GM19351 (cell line): ENCODE measurements around the gene DUSP1.

Source experiments
- ATAC-seq: cut with Tn5 transposase; IDR thresholded peaks from one replicate; pipeline ENCODE4 v1.9.1; 2021; ENCODE audit warnings: mild to moderate bottlenecking, moderate library complexity; ENCODE audit not compliant: unreplicated experiment

The DUSP1 gene

GRCh38 chr5:172745838-172746237 lies 25.2 kb downstream of the DUSP1 start:
- no peak for ATAC-seq

- ATAC-seq, result no peak
These were observed 25.6 kb downstream of the DUSP1 start for GRCh38 chr5:172745406-172745805.

GRCh38 chr5:172744123-172745104 lies 26.6 kb downstream of the DUSP1 start:
- ATAC-seq, result no peak

DNA sequence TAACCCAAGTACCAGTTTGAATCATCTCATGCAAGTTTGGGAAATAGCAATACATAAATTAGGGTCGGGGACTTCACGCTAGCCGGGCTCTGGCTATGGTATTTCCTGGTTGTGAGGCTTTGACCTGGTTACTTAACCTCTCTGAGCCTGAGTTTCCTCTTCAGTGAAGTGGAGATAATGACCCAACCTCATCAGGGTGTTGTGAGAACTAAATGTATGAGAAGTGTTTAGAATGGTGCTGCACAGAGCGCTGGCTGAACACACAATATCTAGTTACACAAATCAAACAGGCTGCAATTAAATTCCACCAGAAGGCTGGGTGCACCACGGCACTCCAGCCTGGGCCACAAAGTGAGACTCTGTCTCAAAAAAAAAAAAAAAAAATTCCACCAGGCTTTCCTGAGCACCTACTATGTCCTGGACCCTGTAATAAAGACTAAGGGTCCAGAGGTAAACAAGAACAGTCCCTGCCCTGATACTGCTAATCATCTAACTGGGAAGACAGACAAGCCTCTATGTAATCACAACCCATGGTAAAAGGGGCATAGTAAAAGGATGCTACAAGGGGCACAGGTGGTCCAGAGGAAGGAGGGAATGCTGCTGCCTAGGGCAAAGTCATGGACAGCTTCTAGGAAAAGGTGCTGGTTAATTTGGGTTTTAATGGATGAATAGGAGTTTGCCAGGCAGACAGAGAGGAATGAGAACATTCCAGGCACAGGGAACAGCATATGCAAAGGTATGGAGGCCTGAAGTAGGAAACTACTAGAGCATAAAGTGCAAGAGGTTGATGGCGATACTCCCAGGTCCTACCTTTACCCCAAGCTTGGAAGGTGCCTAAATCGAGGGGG lies 27.7 kb downstream of the DUSP1 start:
- no peak for ATAC-seq

GRCh38 chr5:172741206-172741582 lies 29.8 kb downstream of the DUSP1 start:
- ATAC-seq, result no peak

DNA sequence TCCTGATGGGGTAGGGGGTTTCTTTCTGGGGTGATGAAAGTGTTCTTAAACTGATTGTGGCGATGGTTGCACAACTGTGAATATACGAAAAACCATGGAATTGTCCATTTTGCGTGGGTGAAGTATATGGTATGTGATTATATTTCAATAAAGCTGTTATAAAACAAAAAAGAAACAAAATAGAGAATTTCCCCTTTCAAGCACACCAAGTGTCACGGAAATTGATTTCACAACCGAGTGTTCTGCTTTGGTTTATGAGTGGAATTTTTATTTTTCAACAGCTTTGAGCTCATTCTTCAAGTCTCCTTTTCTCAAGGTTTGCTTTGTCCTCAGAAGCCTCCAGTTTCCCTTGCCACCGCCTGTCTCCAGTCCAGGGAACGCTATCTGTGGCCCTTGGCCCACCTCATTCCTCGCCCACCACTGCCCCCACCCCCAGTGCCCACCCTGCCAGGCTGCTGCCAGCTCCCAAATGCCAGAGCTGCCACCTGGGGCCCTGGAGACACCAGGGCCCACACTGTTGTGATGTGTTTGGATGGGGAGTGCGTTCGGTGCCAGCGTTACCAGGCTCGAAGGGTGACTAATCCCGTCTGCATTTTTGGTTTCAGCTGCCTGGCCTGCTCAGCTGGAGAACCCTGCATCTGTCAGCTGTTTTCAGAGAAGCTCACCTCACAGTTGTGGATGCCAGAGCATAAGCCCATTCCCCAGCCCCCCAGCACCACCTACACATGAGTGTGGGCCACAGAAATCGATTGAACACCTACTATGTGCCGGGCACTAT lies 30.4 kb downstream of the DUSP1 start:
- ATAC-seq, result no peak

DNA sequence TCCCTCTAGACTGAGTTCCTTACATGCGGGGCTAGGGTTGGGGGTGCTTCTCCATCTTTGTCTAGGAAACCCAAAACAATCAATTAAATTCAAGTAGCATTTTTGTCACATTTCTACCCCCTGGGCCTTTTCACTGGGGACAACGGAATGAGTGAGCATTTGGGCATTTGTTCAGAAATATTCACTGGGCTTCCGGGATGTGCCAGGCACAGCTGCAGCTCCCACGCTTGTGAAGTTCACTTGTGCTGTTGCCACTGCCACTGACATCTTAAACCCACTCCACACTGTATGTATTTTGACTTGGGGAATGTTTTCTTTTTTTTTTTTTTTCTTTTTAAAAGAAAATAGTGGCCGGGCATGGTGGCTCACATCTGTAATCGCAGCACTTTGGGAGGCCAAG lies 31.6 kb downstream of the DUSP1 start:
- ATAC-seq, result no peak

DNA sequence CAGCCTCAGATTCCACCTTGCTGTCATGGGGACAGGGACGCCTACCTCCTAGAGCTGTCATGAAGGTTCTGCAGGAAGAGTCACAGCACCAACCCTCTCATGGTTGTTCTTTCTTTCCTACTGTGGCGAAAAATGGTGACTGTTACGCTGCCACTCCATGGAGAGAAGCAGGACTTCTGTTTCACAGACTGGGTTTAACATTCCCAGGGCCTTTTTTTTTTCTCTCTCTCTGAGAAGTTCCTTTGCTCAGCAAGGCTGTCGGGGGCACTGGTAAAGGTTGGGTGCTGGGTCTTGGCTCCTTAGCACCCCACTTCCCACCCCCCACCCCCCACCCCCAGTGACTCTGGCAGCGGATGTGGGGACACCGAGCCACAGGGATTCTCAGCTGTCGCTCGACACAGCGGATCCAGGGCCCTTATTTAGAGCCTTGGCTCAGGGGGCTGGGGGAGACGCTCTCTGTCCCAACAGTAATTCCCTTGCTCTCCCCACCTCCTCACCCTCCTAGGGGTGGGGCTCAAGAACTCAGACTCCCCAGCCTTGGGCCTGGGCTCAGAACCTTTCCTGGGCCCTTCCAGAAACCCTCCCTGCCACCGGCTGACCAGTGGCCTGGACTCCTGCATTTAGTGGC lies 34.4 kb downstream of the DUSP1 start:
- ATAC-seq, result no peak

DNA sequence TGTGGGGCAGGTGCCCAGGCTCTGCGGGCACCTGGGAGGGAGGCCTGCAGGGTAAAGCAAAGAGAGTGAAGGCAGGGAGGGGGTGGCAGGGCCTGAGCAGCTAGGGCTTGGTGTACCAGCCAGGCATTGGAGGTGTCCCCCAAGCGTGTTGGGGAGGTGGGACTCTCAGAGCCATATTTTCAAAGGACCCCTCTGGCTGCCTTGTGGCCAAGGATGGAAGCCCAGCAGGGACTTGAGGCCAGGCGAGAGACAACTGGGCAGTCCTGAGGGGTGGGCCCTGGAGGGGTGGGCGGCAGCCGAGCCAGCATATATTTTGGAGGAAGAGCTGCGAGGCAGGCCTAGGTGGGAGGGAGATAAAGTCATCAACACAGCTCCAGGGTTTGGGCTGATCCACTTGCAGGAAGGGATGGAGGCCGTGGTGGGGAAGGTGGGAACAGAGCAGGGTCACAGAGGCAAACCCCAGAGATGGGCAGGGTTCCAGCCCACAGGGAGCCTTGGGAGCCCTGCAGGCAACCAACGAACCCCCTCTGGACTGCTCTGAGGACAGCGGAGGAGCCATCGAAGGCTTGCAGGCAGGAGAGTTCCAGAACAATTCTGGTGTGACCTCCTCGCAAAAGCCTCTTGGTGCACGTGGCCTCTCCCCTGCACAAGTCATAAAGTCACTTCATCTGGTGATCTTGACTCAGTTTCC lies 35.7 kb downstream of the DUSP1 start:
- no peak for ATAC-seq

DNA sequence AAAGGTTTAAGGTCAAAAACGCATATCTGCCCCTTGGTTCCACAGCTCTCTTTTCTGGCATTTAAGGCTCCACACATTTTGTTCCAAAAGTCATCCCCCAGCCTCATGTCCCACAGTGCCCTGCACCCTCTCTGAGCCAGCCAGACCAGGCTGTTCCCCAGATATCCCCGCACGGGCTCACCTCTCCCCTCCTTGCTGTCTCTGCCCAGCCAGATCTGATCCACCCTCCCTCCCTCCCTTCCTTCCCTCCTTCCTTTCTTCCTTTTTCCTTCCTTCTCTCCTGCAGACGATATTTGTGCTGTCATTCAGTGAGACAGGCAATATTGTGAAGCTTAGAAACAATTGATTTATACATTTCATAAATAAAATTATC lies 37.0 kb downstream of the DUSP1 start:
- no peak for ATAC-seq

GRCh38 chr5:172733131-172733973 lies 37.6 kb downstream of the DUSP1 start:
- no peak for ATAC-seq

DNA sequence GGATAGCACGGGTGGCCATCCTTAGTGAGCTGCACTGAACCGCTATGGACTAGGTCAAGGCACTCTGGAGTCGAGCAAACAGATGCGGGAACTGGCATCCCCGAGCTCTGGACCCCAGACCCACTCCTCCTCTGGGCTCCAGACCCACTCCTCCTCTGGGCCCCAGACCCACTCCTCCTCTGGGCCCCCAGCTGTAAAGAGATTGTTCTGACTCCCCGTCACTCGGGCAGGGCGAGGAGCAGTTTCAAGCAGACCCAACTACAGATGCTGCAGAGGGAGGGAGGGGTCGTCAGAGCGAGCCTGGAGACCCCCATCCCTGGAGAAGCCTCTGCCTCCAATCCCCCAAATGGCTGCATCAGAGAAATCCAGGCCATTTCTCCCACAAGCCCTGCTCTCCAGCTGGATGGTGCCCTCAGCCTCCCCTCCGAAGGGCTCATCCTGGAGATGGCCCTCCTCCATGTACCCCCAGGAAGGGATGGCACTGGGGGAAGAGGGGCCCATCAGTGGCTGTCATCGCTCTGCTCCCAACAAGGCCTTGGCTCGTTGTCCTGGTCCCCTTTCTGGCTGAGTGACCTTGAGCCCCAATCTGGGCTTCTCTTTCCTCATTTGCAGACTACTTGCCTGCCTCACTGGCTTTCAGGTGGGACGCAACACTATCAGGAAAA lies 38.7 kb downstream of the DUSP1 start:
- no peak for ATAC-seq

DNA sequence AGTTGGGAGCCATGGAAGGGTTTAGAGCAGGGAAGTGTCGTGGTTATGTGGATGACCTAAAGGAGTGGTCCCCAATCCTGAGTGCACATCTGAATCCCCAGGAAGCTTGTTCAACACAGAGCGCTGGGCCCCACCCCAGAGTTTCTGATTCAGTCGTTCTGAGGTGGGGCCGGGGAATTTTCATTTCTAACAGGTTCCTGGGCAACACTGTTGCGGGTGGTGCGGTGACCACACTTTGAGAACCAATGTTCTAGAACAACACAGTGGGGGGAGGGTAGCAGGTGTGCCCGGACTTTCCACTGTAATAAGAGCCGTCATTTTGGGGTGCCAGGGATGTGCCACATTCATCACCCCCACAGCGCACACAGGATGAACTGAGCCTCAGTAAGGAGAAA lies 39.3 kb downstream of the DUSP1 start:
- ATAC-seq, result no peak

DNA sequence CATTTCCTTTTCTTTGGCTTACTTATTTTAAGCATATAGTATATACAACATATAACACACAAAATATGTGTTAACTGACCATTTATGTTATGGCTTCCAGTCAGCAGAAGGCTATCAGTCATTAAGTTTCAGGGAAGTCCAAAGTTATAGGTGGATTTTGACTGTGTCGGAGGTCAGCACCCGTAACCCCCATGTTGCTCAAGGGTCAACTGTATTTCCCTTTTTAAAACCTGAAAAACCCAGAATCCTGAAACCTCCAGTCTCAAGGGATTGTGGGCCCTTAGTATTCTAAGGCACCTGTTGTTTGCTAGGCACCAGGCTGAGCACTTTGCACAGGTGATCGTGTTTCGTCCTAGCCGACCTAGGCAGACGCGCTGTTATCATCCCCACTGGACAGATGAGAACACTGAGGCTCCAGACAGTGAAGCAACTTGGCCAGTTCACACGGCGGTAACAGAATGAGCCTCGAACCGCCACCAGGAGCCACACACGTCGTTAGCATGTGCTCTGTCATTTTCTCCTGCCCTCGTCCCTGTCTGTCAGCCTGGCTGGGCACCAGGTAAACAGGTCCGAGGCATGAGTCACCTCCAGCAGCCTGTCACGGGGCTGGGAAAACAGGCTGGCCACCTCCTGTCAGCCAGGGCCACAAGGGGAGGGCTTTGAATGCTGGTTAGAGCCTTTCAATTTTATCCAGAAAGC lies 39.9 kb downstream of the DUSP1 start:
- ATAC-seq, result no peak

DNA sequence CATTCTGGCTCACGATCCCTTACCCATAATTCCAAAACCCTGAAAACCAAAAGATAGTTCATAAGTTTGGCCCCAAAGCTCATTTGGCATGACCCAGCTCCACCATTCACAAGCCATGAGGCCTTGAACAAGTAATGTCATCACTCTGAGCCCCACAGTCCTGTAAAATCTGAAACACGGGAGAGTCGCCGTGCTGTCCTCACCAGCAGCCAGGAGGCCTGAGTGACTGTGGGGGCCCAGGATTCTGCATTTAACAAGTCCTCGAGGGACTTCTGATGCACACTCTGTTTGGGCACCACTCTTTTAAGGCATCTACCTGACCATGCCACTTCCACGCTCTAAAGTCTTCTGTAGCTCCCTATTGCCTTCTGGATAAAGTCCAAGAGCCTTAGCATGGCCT lies 40.8 kb downstream of the DUSP1 start:
- no peak for ATAC-seq

DNA sequence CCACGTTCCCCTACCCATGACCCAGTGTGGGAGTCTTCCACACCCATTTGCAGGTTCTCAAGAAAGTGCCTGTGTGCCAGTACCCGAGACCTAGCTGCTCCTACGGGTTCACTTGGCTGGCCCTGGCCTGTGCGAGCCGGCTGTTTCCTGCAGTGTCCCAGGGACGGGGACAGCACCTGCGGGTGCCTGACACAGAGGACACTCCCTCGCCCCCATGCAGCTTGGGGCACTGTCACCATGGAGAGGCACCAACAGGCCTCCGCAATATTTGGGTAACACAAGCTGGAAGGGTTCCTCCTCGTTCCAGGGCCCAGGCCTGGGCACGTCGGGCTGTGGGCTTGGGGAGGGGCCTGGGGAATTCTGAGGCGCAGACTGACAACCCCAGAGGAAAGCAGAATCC lies 41.4 kb downstream of the DUSP1 start:
- no peak for ATAC-seq

DNA sequence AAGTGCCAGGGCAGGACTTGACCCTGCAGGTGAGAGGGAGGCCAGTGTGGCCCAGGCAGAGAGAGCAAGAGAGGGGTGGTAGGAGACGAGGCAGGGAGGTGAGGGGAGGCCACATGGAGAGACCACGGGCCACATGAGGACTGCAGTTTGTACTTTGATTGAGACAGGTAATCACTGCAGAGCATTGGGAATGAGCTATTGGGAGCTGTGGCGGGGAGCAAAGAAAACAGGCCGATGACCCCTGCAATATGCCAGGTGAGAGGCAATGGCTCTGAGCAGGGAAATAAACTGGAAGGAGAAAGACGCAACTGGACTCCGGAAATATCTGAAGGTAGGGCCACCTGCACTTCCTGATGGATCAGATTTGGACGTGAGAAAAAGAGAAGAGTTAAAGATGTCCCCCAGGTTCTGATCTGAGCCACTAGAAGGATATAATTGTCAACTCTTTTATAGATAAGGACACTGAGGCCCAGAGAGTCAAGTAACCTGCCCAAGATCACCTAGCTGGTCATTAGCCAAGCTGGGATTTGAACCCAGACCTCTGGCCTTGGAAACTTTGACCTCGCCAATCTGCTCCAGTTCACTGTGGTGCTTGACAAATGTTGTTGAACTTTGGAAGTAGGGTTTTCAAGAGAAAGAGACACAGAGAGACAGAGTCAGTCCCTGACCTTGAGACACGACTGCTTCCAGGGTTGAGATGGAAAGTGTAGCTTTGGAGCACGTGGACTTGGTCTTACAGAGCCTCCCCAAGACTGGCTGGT lies 42.3 kb downstream of the DUSP1 start:
- no peak for ATAC-seq
